Right lobe of liver (tissue), 6 donors: Measurements from ENCODE around the gene GABPB2. TPM values are rescaled to one million over a fixed set of nuclear protein-coding genes. Genes with fewer than 3 reads are reported as not detected.

Experiments used
- ATAC-seq, 4 donors: fragments of 200-7000 bp; cut with Tn5 transposase; one replicate each; pipeline ENCODE4 v1.9.1; 2020; ENCODE audit warnings: mild to moderate bottlenecking in 4 of 4, moderate library complexity in 4 of 4
- DNase-seq, 3 donors: peaks; one replicate each; pipeline ENCODE4 v3.0.0-alpha.2; 2020
- H3K27ac ChIP-seq, 3 donors: fragments of 200-600 bp; one replicate each; pipeline ENCODE4 v1.8.0; 2022
- H3K27me3 ChIP-seq, 2 donors: fragments of 200-600 bp; one replicate each; pipeline ENCODE4 v1.8.0; 2022
- H3K36me3 ChIP-seq, 4 donors: fragments of 200-600 bp; sonication (generic) in 1 of 4; one replicate each; pipeline versions ENCODE4 v1.5.1 to v1.8.0; 2017 to 2022; ENCODE audit warnings: control low read depth in 1 of 4
- H3K4me1 ChIP-seq, 4 donors: fragments of 200-600 bp; sonication (generic) in 1 of 4; one replicate each; pipeline versions ENCODE4 v1.5.1 to v1.8.0; 2017 to 2022; ENCODE audit warnings: control low read depth in 1 of 4
- H3K4me3 ChIP-seq, 3 donors: fragments of 200-600 bp; one replicate each; pipeline ENCODE4 v1.8.0; 2022
- H3K9me3 ChIP-seq, 4 donors: fragments of 200-600 bp; sonication (generic) in 1 of 4; one replicate each; pipeline versions ENCODE4 v1.5.1 to v1.8.0; 2017 to 2022; ENCODE audit warnings: control low read depth in 1 of 4
- CTCF ChIP-seq, 4 donors: fragments of 200-600 bp in 3 of 4; fragments of 450-650 bp in 1 of 4; IDR thresholded peaks; one replicate each; pipeline versions ENCODE4 v1.5.1 to v1.8.0; 2016 to 2022; ENCODE audit warnings: antibody characterized with exemption in 4 of 4, mild to moderate bottlenecking in 2 of 4
- POLR2A ChIP-seq: fragments of 450-650 bp; IDR thresholded peaks from one replicate; pipeline ENCODE4 v1.6.1; 2017; ENCODE audit warnings: antibody characterized with exemption, mild to moderate bottlenecking
- WGBS: methylation state at CpG from one replicate; pipeline ENCODE4 v1.1.6; 2018; ENCODE audit warnings: low coverage, low lambda C conversion rate; ENCODE audit not compliant: insufficient coverage; ENCODE audit errors: missing lambda C conversion rate; 5-methylcytosine and 5-hydroxymethylcytosine counted together
- intact Hi-C, 2 donors: fragments of 100-400 bp; cut with DNase I; formaldehyde crosslinking; loops; one replicate each; pipeline versions ENCODE4 v1.11.2 to v1.14.1; 2022
- total RNA-seq, 6 experiments: library from RNA; depleted of rRNA in 2 of 6; stranded (reverse); fragments of >200 nt in 2 of 6; fragmentation: NEBNext Ultra II Directional in 3 of 6; extraction: Animal tissue kit (Norgen Biotek cat#: 25700) in 3 of 6; gene quantifications; one replicate each; pipeline versions ENCODE4 v1.1.0 to v1.2.4, GENCODE V29; 2016 to 2023
- donor health status: DM: no; HTN: yes; CAD: no.
- donor health status: DM: no; HTN: no; CAD: no.
- donor health status: DM: no; HTN: no; CAD: no.
- donor health status: DM: no; HTN: yes; CAD: no.
- donor health status: DM: no; HTN: yes; CAD: no.

The GABPB2 gene
- total RNA-seq, 6 experiments from 2014 or later = 2.0 to 6.5 (median 5.0) TPM

- peak; percentile 77 for TF ChIP-seq POLR2A
- TF ChIP-seq CTCF (IDR thresholded peaks at IDR 0.05) = no peak
- Histone ChIP-seq H3K4me1 (peaks cover 0 to 17% (median 5%) of the 10 kb centered on the region in 4 donors), H3K4me3 (peak within 1 kb of the TSS; percentile 62 to 73 (median 67)), H3K27me3 (no peaks in the 10 kb centered on the region), H3K36me3 (no peaks in the 10 kb centered on the region), H3K9me3 (no peaks in the 10 kb centered on the region), H3K27ac (peak within 1 kb of the TSS; percentile 48 to 70 (median 49))
- DNase-seq (peak; percentile 98), ATAC-seq (peak; percentile 98 to 99 (median 98))
- under 1% methylated on average over 17 of the region's 61 CpGs for WGBS
- intact Hi-C loops = no loop called here
Observed at GRCh38 chr1:151146412-151147131, 76.0 kb downstream of the GABPB2 start, which contains the start of gene SEMA6C. Gene SEMA6C, minus strand, starts transcription at chr1:151146631. Its CDS starts 4,010 bp downstream, at chr1:151142621.

DNA sequence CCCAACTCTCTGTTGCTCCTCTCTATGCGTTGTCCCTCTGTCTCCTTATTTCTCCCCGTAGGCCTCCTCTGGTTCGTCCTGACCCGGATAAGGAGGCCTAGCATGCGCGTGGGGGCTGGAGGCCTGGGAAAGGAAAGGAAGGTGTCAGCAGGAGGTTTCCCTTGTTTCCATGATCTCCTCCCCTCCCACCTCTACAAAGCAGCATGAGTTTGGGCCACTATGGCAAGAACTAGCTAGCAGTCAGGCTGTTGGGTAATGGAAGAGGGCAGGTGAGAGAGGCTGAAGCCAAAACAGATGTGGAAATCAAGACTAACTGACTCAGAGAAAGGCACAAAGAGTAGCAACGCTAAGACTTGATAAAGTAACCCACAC, 76.6 kb downstream of the GABPB2 start:
- Histone ChIP-seq H3K36me3 (no peaks in the 10 kb centered on the region), H3K9me3 (no peaks in the 10 kb centered on the region), H3K27me3 (no peaks in the 10 kb centered on the region), H3K27ac (peak overlapping the region; percentile 48 to 70 (median 49)), H3K4me3 (peak overlapping the region; percentile 62 to 73 (median 67)), H3K4me1 (peaks cover 0 to 17% (median 5%) of the 10 kb centered on the region in 4 donors)
- DNase-seq = no peak
- WGBS = 13% methylated on average over 4 of the region's 7 CpGs
- TF ChIP-seq CTCF (IDR thresholded peaks at IDR 0.05) = no peak
- TF ChIP-seq POLR2A = no peak
- ATAC-seq = peak; percentile 30 to 56 (median 43)
- intact Hi-C loops = no loop called here

DNA sequence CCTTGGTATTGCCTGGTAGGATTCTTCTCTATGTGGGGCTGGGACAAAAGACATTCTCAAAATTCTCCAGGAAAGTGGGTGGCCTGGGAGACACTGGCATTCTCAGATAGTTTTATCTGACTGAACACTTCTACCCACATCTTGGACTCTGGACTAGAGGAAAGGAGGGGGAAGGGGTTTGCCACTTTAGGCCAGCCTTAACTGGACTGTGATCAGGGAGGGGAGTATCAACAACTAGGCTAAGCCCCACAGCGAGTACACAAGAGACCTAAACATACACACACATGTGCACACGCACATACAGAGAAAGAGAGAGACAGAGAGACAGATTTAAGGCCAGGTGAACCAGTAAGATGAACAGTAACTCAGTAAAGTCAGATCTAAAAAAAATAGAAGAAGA, 77.1 kb downstream of the GABPB2 start:
- Histone ChIP-seq H3K4me3 (peak overlapping the region in 2 of 3 donors; percentile 62 to 73), H3K27me3 (no peaks in the 10 kb centered on the region), H3K4me1 (peaks cover 0 to 17% (median 5%) of the 10 kb centered on the region in 4 donors), H3K27ac (peak overlapping the region; percentile 48 to 70 (median 49)), H3K9me3 (no peaks in the 10 kb centered on the region), H3K36me3 (no peaks in the 10 kb centered on the region)
- ATAC-seq (peak; percentile 15 to 45 (median 41)), DNase-seq (no peak)
- WGBS = 33% methylated on average over 2 of the region's 2 CpGs
- intact Hi-C loops = no loop called here
- TF ChIP-seq POLR2A (no peak), CTCF (IDR thresholded peaks at IDR 0.05) (no peak)

DNA sequence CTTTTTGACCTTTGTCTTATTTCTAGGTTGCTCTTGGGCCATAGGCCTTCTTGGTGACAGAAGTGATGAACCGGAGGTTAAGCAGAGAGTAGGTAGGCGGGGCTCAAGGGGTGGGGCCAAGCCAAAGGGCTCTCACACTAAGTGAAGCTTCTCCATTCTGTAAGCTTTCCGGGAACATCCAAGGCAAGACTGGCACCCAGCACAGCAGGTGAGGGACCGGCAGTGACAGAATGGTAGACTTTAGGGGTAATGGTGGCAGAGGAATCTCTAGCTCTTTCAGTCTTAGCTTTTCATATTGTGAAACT, 85.9 kb downstream of the GABPB2 start, which contains the start of gene TNFAIP8L2:
Gene TNFAIP8L2 (plus strand): TSS at position 135 of the 305 bp plus-strand sequence. CDS start 2,049 bp downstream, outside the sequence.
- WGBS = 27% methylated on average over 3 of the region's 4 CpGs
- peak within 1 kb of the TSS in 2 of 3 donors; percentile 43 to 45 for H3K27ac ChIP-seq
- intact Hi-C loops = loop anchor here (5.0 to 10.0 kb wide), 2 partner anchors 59 to 132 kb away; no protein-coding TSS in a partner anchor
- no peaks in the 10 kb centered on the region for H3K27me3 ChIP-seq
- H3K36me3 ChIP-seq = peaks cover 0 to 25% (median 16%) of the 10 kb centered on the region in 4 donors
- peak in 2 of 3 donors; percentile 71 to 75 for DNase-seq
- H3K9me3 ChIP-seq = no peaks in the 10 kb centered on the region
- no peaks in the 10 kb centered on the region for H3K4me1 ChIP-seq
- TF ChIP-seq POLR2A (no peak), CTCF (IDR thresholded peaks at IDR 0.05) (no peak)
- H3K4me3 ChIP-seq = peak within 1 kb of the TSS; percentile 9 to 35 (median 25)
- ATAC-seq = peak; percentile 68 to 75 (median 70)
